GM12891 (cell line): ENCODE results near the gene CLDN20.

ENCODE experiments used
- DNase-seq: peaks from one replicate; pipeline ENCODE4 v3.0.0; 2011; ENCODE audit warnings: low spot score; ENCODE audit not compliant: insufficient read length
- FAIRE-seq: peaks from 2 replicates; lab custom pipeline; 2011; peaks lifted over from hg19 to GRCh38; lab: Jason Lieb, UNC
- PAX5 ChIP-seq: IDR thresholded peaks from 2 replicates; pipeline ENCODE4 v1.6.1; 2011; ENCODE audit warnings: low read length, moderate library complexity, mild to moderate bottlenecking; ENCODE audit not compliant: insufficient read depth, severe bottlenecking
- POLR2A ChIP-seq: IDR thresholded peaks from 2 replicates; pipeline ENCODE4 v1.6.1; 2011; ENCODE audit warnings: low read depth, low read length, control low read depth
- POLR2AphosphoS5 ChIP-seq: IDR thresholded peaks from 2 replicates; pipeline ENCODE4 v1.6.1; 2011; ENCODE audit warnings: low read depth, low read length, control low read depth
- POU2F2 ChIP-seq: IDR thresholded peaks from 2 replicates; pipeline ENCODE4 v1.6.1; 2011; ENCODE audit warnings: low read depth, mild to moderate bottlenecking, control low read depth, low read length, moderate library complexity
- SPI1 ChIP-seq: IDR thresholded peaks from 2 replicates; pipeline ENCODE4 v1.6.1; 2011; ENCODE audit warnings: low read depth, low read length, control low read depth
- TAF1 ChIP-seq: IDR thresholded peaks from 2 replicates; pipeline ENCODE4 v1.6.1; 2011; ENCODE audit warnings: low read depth, low read length, control low read depth

Gene CLDN20

GRCh38 chr6:155244434-155244833, 19.4 kb upstream of the CLDN20 start:
- DNase-seq, result no peak
- no peak for FAIRE-seq

DNA sequence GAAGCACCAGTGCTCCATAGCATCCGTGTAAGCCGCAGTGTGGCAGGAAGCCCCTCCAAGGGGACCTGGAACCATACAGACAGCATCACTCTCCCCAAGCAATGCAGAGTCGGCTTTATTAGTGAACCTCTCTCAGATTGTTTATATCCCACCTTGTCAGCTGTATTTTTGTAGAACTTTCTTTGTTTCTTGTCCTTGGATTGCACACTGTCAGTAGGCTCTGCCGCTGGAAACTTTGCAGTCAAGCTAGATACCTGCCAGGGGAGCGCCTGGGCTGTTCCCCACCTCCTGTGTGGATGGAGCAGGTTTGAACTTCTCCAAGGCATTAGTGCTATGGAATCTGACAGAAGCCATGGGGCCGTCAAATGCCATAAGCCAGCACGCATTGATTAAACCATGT, 18.6 kb upstream of the CLDN20 start:
- FAIRE-seq (no peak), DNase-seq (no peak)
- TF ChIP-seq SPI1 (no peak), POLR2A (no peak)

More at GRCh38 chr6:155244434-155244833, 19.4 kb upstream of the CLDN20 start:
- TF ChIP-seq POLR2A (no peak), PAX5 (no peak), SPI1 (no peak), POU2F2 (no peak), TAF1 (no peak), POLR2AphosphoS5 (no peak)

GRCh38 chr6:155245831-155246230, 18.0 kb upstream of the CLDN20 start:
- FAIRE-seq, result no peak
- DNase-seq, result no peak
- no peak for TF ChIP-seq POU2F2
- TF ChIP-seq POLR2AphosphoS5, result no peak
- no peak for TF ChIP-seq SPI1
- no peak for TF ChIP-seq POLR2A
- TF ChIP-seq PAX5, result no peak
- TF ChIP-seq TAF1, result no peak

DNA sequence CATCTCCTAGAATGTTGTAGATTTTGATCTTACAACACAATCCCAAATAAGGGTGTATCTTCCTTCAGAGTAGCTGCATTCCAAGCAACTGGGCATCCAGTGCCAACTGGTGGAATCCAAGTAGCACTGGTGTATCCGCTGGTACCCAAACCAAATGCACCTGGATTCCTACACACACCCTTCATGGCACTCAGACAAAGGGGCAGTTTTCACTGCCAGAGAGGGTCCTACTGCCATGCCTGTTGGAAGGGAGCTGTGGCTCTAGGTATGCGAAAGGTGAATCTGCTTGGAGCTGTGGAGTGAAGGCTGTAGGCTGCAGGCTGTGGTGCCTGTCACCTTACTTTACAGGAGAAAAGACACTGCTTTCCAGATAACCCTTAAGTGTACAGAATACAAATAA, 17.0 kb upstream of the CLDN20 start:
- no peak for DNase-seq
- TF ChIP-seq SPI1 (no peak), TAF1 (no peak), POLR2AphosphoS5 (no peak), POU2F2 (no peak), POLR2A (no peak), PAX5 (no peak)
- no peak for FAIRE-seq

DNA sequence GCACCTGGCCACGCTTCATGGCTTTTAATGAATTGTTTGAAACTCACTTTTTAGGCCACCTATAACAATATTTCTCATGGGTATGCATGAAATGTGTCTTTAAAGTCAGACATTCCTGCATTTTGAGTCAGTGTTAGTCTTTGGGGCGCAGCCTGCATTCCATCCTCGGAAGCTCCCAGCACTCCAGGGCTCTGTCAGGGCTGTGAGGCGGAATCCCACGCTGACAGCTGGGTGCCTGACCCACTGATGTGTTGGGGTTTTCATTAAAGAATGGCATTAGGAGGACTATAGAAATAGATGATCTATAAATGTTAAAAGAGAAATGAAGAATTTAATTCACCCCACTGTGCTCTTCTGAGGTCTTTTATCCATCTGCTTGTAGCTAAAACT, 16.2 kb upstream of the CLDN20 start:
- DNase-seq (no peak), FAIRE-seq (no peak)
- TF ChIP-seq TAF1, result no peak
- no peak for TF ChIP-seq POU2F2
- no peak for TF ChIP-seq POLR2A
- TF ChIP-seq POLR2AphosphoS5, result no peak
- no peak for TF ChIP-seq PAX5

GRCh38 chr6:155248008-155249001, 15.5 kb upstream of the CLDN20 start:
- DNase-seq (peak; percentile 49), FAIRE-seq (peak; percentile 92)
- no peak for TF ChIP-seq POU2F2
- no peak for TF ChIP-seq POLR2A
- no peak for TF ChIP-seq TAF1
- TF ChIP-seq SPI1, result no peak
- no peak for TF ChIP-seq POLR2AphosphoS5
- no peak for TF ChIP-seq PAX5

- no peak for FAIRE-seq
- TF ChIP-seq POU2F2 (no peak), SPI1 (no peak), PAX5 (no peak), POLR2A (no peak), TAF1 (no peak), POLR2AphosphoS5 (no peak)
- no peak for DNase-seq
Observed at GRCh38 chr6:155250701-155251381, 13.0 kb upstream of the CLDN20 start.

DNA sequence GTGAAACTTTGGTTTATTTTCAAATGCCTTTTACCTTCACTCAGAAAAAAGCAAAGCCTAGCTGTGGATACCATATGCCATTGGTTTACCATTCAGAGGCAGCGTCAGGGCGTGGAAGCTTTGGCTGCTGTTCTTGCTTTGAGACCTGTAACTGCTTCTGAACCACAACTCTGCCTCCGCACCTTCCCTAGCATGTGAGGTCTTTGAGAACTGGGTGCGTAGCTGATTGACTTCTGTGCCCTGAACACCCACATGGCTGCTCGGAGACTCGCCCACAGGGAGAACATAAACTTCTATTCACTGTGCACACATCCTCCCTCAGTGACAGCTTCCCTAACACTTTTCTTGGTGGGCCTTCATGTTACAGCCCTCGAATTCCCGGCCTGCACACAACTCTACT, 11.2 kb upstream of the CLDN20 start:
- FAIRE-seq (no peak), DNase-seq (no peak)
- TF ChIP-seq POU2F2, result no peak
- no peak for TF ChIP-seq TAF1

- TF ChIP-seq POLR2AphosphoS5, result no peak
- DNase-seq, result no peak
- no peak for FAIRE-seq
Observed at GRCh38 chr6:155253337-155253736, 10.5 kb upstream of the CLDN20 start.

- TF ChIP-seq PAX5 (no peak), TAF1 (no peak), POLR2AphosphoS5 (no peak), POLR2A (no peak)
- FAIRE-seq, result no peak
- DNase-seq, result no peak
Observed at GRCh38 chr6:155254139-155254538, 9.7 kb upstream of the CLDN20 start.
